Adrenal gland (tissue), 12 donors: ENCODE measurements around the gene RBM19. TPM values are rescaled to one million over a fixed set of nuclear protein-coding genes. Genes with fewer than 3 reads are reported as not detected.

ENCODE experiments used
- DNase-seq, 7 donors: peaks; one replicate each; pipeline ENCODE4 v3.0.0-alpha.2; 2019 to 2020
- H3K27ac ChIP-seq, 5 donors: fragments of 200-600 bp; sonication (generic) in 4 of 5; 1 replicate in 3 of 5; 2 replicates in 2 of 5; pipeline versions ENCODE4 v1.5.1 to v1.8.0; 2016 to 2020; ENCODE audit warnings: mild to moderate bottlenecking in 1 of 5
- H3K27me3 ChIP-seq: fragments of 200-600 bp; 2 replicates; pipeline ENCODE4 v1.8.0; 2021
- H3K36me3 ChIP-seq, 2 donors: fragments of 200-600 bp; replicated peaks in 1 of 2; 1 replicate in 1 of 2; 2 replicates in 1 of 2; pipeline versions ENCODE4 v1.5.1 to v1.8.0; 2018 to 2022
- H3K4me1 ChIP-seq, 2 donors: fragments of 200-600 bp; replicated peaks in 1 of 2; 1 replicate in 1 of 2; 2 replicates in 1 of 2; pipeline versions ENCODE4 v1.5.1 to v1.8.0; 2018 to 2021
- H3K4me3 ChIP-seq, 4 donors: fragments of 200-600 bp; sonication (generic) in 3 of 4; one replicate each; pipeline ENCODE4 v1.5.1; 2016 to 2018
- H3K9me3 ChIP-seq, 3 donors: fragments of 200-600 bp; sonication (generic) in 1 of 3; replicated peaks in 1 of 3; 1 replicate in 2 of 3; 2 replicates in 1 of 3; pipeline versions ENCODE4 v1.5.1 to v1.8.0; 2016 to 2021
- POLR2A ChIP-seq, 2 donors: fragments of 450-650 bp; IDR thresholded peaks; one replicate each; pipeline ENCODE4 v1.6.1; 2017; ENCODE audit warnings: antibody characterized with exemption in 2 of 2, mild to moderate bottlenecking in 2 of 2, moderate library complexity in 1 of 2
- WGBS, 4 donors: extraction: QIAGEN DNeasy Blood & Tissue Kit in 2 of 4; methylation state at CpG; one replicate each; pipeline versions ENCODE4 v1.1.5 to v1.1.7; 2013 to 2017; 5-methylcytosine and 5-hydroxymethylcytosine counted together
- intact Hi-C, 2 donors: fragments of 100-400 bp; cut with DNase I; formaldehyde crosslinking; loops; one replicate each; pipeline versions ENCODE4 v1.14.1 to v1.15.0; 2022 to 2023
- polyA plus RNA-seq, 3 donors: library from polyadenylated mRNA; stranded (reverse); fragments of 200-250 nt in 2 of 3; fragments of 350-450 nt in 1 of 3; fragmentation: Illumina TruSeq in 1 of 3; extraction: RNeasy Lipid Tissue Mini Kit (QIAGEN cat#74804) in 1 of 3; gene quantifications; one replicate each; pipeline ENCODE4 v1.2.3, GENCODE V29; 2013 to 2014
- total RNA-seq, 9 donors: library from RNA; depleted of rRNA in 4 of 9; stranded (reverse); fragments of >200 nt in 4 of 9; fragments of 120-200 nt in 1 of 9; fragmentation: NEBNext Ultra II Directional in 1 of 9; extraction: Animal tissue kit (Norgen Biotek cat#: 25700) in 1 of 9; gene quantifications; one replicate each; pipeline versions ENCODE4 v1.1.0 to v1.2.4, GENCODE V29; 2013 to 2023
- TF ChIP-seq, protein P1 (sequence below), 6 experiments: fragments of 450-650 bp in 4 of 6; fragments of 200-600 bp in 2 of 6; sonication (generic) in 1 of 6; IDR thresholded peaks; 1 replicate in 5 of 6; 2 replicates in 1 of 6; pipeline versions ENCODE4 v1.5.1 to v1.8.0; 2016 to 2021; ENCODE audit warnings: antibody characterized with exemption in 6 of 6, mild to moderate bottlenecking in 2 of 6, moderate library complexity in 1 of 6
- donor health status: healthy with polysubstance abuse.
- donor health status: Bipolar disorder and iron deficiency.
- donor health status: DM: yes; HTN: yes; CAD: no.
- donor health status: DM: no; HTN: no; CAD: no.
- donor health status: DM: no; HTN: no; CAD: no.
- donor health status: DM: yes; HTN: yes; CAD: no.

Gene RBM19
- total and polyA plus RNA-seq, 12 donors = 19.6 to 71.4 (median 33.1) TPM

DNA sequence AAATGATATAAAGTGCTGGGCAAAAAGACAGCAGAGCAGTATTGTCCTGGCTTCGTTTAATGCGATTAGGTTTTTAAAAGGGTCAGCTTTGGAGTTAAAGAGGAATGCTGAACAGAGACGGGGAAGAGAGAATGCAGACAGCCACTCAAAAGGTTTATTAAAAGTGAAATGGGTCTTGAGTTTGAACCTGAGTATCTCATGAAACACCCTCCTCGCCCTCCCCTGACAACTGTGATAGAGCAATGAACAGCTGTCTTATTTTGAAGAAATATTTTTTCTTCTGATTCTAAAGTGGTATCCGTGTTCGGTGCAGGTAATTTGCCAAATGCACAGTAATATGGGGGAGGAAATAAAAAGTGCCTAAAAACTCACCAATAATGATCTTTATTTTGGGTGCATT lies 73.6 kb downstream of the RBM19 start:
- peaks cover 0 to 3% of the 10 kb centered on the region in 2 donors for H3K4me1 ChIP-seq
- no peak overlapping the region for H3K4me3 ChIP-seq
- no peaks in the 10 kb centered on the region for H3K9me3 ChIP-seq
- no peak overlapping the region for H3K27ac ChIP-seq
- intact Hi-C loops = no loop called here
- TF ChIP-seq, protein P1, sequence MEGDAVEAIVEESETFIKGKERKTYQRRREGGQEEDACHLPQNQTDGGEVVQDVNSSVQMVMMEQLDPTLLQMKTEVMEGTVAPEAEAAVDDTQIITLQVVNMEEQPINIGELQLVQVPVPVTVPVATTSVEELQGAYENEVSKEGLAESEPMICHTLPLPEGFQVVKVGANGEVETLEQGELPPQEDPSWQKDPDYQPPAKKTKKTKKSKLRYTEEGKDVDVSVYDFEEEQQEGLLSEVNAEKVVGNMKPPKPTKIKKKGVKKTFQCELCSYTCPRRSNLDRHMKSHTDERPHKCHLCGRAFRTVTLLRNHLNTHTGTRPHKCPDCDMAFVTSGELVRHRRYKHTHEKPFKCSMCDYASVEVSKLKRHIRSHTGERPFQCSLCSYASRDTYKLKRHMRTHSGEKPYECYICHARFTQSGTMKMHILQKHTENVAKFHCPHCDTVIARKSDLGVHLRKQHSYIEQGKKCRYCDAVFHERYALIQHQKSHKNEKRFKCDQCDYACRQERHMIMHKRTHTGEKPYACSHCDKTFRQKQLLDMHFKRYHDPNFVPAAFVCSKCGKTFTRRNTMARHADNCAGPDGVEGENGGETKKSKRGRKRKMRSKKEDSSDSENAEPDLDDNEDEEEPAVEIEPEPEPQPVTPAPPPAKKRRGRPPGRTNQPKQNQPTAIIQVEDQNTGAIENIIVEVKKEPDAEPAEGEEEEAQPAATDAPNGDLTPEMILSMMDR (IDR thresholded peaks at IDR 0.05) = no peak
- TF ChIP-seq POLR2A (IDR thresholded peaks at IDR 0.05) = no peak
- no peaks in the 10 kb centered on the region for H3K36me3 ChIP-seq
- H3K27me3 ChIP-seq = no peaks in the 10 kb centered on the region
- 93 to 95% (median 95%) methylated on average over 6 of the region's 6 CpGs for WGBS, 4 donors
- DNase-seq = no peak

DNA sequence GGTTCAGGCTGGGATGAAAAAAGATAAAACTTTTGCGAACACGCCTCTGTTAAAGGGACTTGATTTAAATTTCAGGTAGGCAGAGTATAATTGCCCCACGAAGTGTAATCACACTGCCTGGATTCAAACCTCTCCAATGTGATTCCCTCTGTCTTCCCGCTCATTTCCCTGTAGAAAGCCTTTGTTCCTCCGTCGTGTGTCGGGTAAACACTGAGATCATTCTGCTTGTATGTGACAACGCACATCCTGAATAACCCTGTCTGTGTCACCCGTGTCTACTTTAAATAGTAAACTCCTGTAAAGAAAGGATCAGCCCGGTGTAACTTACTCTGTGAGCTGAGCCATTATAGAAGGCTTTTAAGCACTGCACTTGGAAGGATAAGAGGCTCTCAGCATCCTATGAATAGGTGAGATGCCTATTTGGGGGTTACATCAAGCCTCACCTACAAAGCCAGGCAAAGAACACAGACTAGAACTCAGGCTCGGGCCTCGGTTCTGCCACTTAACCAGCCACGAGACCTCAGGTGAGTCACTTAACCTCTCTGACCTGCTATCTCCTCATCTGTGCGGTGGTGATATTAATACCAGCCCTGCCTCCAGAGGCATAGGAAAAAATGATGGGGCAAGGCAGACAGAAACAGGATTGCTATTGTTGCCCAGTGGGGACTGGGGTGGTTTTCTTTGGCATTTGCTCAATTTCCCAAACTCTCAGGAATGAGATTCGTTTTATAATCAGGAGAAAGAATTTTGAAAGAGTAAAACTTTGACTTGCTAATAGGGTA lies 74.2 kb downstream of the RBM19 start:
- Histone ChIP-seq H3K9me3 (no peaks in the 10 kb centered on the region), H3K27me3 (no peaks in the 10 kb centered on the region), H3K27ac (no peak overlapping the region), H3K36me3 (no peaks in the 10 kb centered on the region), H3K4me3 (no peak overlapping the region), H3K4me1 (peaks cover 0 to 3% of the 10 kb centered on the region in 2 donors)
- 88 to 93% (median 89%) methylated on average over 15 of the region's 15 CpGs for WGBS, 4 donors
- intact Hi-C loops = no loop called here
- DNase-seq = no peak
- TF ChIP-seq POLR2A (IDR thresholded peaks at IDR 0.05) = no peak
- TF ChIP-seq, protein P1 (IDR thresholded peaks at IDR 0.05) = no peak

DNA sequence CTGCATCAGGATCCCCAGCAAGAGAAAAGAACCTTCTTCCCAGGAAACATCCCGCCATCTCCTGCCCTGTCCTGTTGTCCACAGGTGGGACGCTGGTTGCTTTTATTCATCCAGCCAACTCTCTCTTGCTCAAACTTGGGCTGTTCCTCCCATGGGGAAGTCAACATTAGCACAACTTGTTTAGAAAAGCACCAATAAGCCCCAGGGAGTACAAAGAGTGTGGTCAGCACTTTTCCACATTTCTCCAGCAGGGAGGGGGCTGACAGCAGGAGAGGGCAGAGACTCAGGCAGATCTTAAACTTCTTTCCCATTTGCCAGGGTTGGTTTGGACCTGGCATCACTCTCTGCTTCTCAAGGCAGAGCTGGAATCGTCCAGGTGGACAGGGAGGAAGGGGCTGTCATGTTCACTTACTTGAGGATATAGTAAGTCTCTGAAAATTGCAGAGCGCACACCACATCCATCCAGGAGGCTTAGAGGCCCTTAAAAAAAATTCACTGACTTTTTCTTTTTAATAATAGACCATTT lies 74.9 kb downstream of the RBM19 start:
- TF ChIP-seq, protein P1 (IDR thresholded peaks at IDR 0.05) = no peak
- no peak for TF ChIP-seq POLR2A (IDR thresholded peaks at IDR 0.05)
- DNase-seq = no peak
- no peak overlapping the region for H3K4me3 ChIP-seq
- H3K27ac ChIP-seq = no peak overlapping the region
- H3K4me1 ChIP-seq = peaks cover 0 to 3% of the 10 kb centered on the region in 2 donors
- no peaks in the 10 kb centered on the region for H3K9me3 ChIP-seq
- H3K27me3 ChIP-seq = no peaks in the 10 kb centered on the region
- 91 to 98% (median 95%) methylated on average over 3 to 4 of the region's 4 CpGs for WGBS, 4 donors
- intact Hi-C loops = no loop called here
- no peaks in the 10 kb centered on the region for H3K36me3 ChIP-seq

DNA sequence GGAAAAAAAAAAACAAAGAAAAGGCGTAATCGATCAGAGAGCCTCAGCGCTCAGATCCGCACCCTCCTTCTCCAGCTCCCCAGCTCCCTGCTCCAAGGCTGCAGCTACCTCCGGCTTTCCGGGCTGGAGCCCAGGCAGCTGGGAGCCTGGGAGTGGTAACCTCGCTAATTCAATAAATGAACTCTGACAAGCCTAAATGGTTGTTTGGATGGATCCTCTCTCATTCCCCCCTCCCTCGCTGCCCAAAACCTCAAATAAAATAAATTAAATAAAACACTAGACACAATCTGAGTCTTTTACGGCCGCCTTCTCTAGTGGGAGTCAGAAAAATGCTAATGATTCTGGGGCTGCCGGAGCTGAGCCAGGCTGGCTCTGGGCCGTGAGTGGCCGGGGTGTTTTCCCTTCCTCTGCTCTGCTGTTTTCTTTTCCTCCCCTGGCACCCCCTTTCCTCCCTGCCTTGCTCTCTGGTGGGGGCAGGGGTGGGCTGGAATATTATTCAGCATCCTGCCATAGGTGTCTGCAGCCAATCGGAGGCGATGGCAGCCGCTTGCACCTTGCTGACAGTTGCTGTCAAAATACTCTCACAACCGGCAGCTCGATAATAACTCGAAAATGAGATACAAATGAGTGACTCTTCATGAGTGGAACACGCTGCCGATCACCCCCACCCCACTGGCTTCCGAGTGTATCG lies 76.1 kb downstream of the RBM19 start:
- Histone ChIP-seq H3K27ac (no peak overlapping the region), H3K36me3 (no peaks in the 10 kb centered on the region), H3K9me3 (no peaks in the 10 kb centered on the region), H3K27me3 (no peaks in the 10 kb centered on the region), H3K4me1 (peaks cover 0 to 3% of the 10 kb centered on the region in 2 donors), H3K4me3 (no peak overlapping the region)
- intact Hi-C loops = no loop called here
- no peak for TF ChIP-seq POLR2A (IDR thresholded peaks at IDR 0.05)
- TF ChIP-seq, protein P1 (IDR thresholded peaks at IDR 0.05) = no peak
- 75 to 90% (median 79%) methylated on average over 23 of the region's 23 CpGs for WGBS, 4 donors
- no peak for DNase-seq
